EL (cell line): Measurements from ENCODE around the gene WDR7.

ENCODE experiments used
- DNase-seq: peaks from one replicate; pipeline ENCODE4 v3.0.0-alpha.2; 2016

WDR7 gene

GRCh38 chr18:56723706-56724105, 72.5 kb downstream of the WDR7 start:
- no peak for DNase-seq

- DNase-seq, result no peak
Measured at GRCh38 chr18:56726906-56727305, 75.7 kb downstream of the WDR7 start.

- DNase-seq, result no peak
Measured at GRCh38 chr18:56727399-56727798, 76.2 kb downstream of the WDR7 start.

GRCh38 chr18:56728741-56729140, 77.6 kb downstream of the WDR7 start:
- DNase-seq, result no peak

- DNase-seq, result no peak
Measured at GRCh38 chr18:56738184-56738583, 87.0 kb downstream of the WDR7 start.

GRCh38 chr18:56739731-56740130, 88.6 kb downstream of the WDR7 start:
- DNase-seq, result no peak

- DNase-seq, result no peak
Measured at GRCh38 chr18:56740645-56741044, 89.5 kb downstream of the WDR7 start.

- no peak for DNase-seq
Measured at GRCh38 chr18:56741685-56742084, 90.5 kb downstream of the WDR7 start.

GRCh38 chr18:56743115-56743514, 92.0 kb downstream of the WDR7 start:
- DNase-seq, result no peak

- no peak for DNase-seq
Measured at GRCh38 chr18:56747032-56747658, 96.0 kb downstream of the WDR7 start.

GRCh38 chr18:56747857-56748256, 96.7 kb downstream of the WDR7 start:
- no peak for DNase-seq

GRCh38 chr18:56748698-56749268, 97.6 kb downstream of the WDR7 start:
- peak; percentile 42 for DNase-seq

GRCh38 chr18:56756966-56757365, 105.8 kb downstream of the WDR7 start:
- no peak for DNase-seq

GRCh38 chr18:56770097-56770496, 118.9 kb downstream of the WDR7 start:
- DNase-seq, result no peak

- DNase-seq, result peak; percentile 5
Measured at GRCh38 chr18:56770873-56771272, 119.7 kb downstream of the WDR7 start.

GRCh38 chr18:56775701-56776100, 124.5 kb downstream of the WDR7 start:
- DNase-seq, result no peak

GRCh38 chr18:56787390-56787789, 136.2 kb downstream of the WDR7 start:
- DNase-seq, result no peak

GRCh38 chr18:56789004-56789888, 138.1 kb downstream of the WDR7 start:
- peak; percentile 28 for DNase-seq

- no peak for DNase-seq
Measured at GRCh38 chr18:56789889-56790180, 138.7 kb downstream of the WDR7 start.

GRCh38 chr18:56795381-56795780, 144.2 kb downstream of the WDR7 start:
- DNase-seq, result no peak

GRCh38 chr18:56799756-56800155, 148.6 kb downstream of the WDR7 start:
- peak; percentile 11 for DNase-seq

- no peak for DNase-seq
Measured at GRCh38 chr18:56803051-56803450, 151.9 kb downstream of the WDR7 start.

- DNase-seq, result no peak
Measured at GRCh38 chr18:56804395-56804794, 153.2 kb downstream of the WDR7 start.

GRCh38 chr18:56807901-56808300, 156.7 kb downstream of the WDR7 start:
- DNase-seq, result no peak
